ENCODE data around the gene S1PR2. TPM values are rescaled to one million over a fixed set of nuclear protein-coding genes. Genes with fewer than 3 reads are reported as not detected.
"Not testable (repeated sequence)": the region's sequence is repeated elsewhere in the genome, so short reads cannot be mapped to it uniquely, and the experiment has no call there.

Gene S1PR2
- total RNA-seq, 1 experiment from 2014 or later: 3.0 TPM

DNA sequence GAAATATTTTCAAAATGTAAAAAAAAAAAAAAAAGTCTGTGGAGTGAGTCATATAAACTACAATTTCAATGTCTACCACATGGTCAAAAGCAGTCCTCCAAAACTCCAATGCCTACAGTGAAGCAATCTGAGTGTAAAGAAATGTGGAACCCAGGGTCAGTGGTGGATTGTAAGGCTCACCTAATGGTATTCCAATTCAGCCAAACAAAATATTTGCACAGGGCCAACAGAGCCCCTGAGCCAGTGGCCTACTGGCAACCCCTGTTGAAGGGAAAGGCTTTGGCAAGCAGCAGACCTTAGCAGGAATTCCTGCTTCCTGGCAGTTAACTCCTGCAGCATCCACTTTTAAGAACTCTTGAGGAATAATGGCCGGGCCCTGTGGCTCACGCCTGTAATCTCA, 39.8 kb downstream of the S1PR2 start:
- DNase-seq (ENCODE audit: low spot score): no peak

- no peak for DNase-seq (ENCODE audit: low spot score)
Observed at GRCh38 chr19:10190026-10190425, 41.1 kb downstream of the S1PR2 start.

DNA sequence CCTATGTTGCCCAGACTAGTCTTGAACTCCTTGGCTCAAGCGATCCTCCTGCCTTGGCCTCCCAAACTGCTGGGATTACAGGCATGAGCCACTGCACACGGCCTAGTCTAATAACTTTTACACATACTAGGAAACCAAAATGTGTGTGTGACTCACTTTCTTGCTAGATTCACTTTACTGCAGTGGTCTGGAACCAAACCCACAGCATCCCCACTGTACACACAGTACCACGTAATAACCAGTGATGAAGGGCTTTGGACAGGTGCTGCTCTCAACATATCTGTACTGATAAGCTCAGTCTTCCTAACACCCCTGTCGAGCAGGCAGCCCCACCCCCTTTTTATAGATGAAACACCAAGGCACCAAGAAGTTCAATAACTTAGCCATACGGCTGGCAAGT, 41.5 kb downstream of the S1PR2 start:
- no peak for DNase-seq (ENCODE audit: low spot score)

- no peak for DNase-seq (ENCODE audit: low spot score)
Observed at GRCh38 chr19:10187315-10187714, 43.8 kb downstream of the S1PR2 start.

DNA sequence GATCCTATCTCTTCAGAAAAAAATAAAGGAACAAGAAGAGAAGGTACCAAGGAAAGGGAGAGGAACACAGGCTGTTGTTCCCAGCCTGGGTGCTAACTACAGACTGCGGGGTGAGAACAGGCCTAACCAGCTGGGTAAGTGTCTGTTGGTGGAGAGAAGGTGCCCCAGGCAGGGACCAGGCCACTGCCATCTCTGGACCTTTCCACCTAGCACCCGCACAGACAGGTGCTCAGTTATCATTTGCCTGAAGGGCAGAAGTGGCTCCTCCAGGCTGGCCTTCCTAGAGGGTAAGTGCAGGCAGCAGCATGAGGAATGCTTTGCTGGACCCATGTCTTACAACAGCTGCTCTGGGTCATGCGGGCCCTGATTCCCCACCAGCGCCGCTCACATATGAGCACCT, 46.5 kb downstream of the S1PR2 start:
- DNase-seq (ENCODE audit: low spot score): no peak

DNA sequence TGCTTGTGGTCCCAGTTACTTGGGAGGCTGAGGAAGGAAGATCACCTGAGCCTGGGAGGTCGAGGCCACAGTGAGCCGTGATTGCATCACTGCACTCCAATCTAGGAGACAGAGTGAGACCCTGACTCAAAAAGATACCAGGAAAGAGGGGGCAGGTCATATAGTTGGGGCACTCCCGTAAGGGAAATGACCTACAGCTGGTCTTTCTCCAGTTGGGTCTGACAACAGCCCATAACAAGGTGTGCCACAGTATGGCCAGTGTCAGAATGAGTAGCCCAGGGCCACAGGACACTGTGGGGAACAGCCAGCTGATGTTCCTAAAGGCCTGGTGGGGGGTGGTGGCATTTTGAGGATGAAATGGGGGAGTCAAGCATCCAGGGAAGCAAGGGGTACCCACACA, 47.2 kb downstream of the S1PR2 start:
- DNase-seq (ENCODE audit: low spot score): no peak

- DNase-seq (ENCODE audit: low spot score): no peak
Observed at GRCh38 chr19:10182847-10183246, 48.3 kb downstream of the S1PR2 start.

- DNase-seq (ENCODE audit: low spot score): no peak
Observed at GRCh38 chr19:10182076-10182475, 49.1 kb downstream of the S1PR2 start.

DNA sequence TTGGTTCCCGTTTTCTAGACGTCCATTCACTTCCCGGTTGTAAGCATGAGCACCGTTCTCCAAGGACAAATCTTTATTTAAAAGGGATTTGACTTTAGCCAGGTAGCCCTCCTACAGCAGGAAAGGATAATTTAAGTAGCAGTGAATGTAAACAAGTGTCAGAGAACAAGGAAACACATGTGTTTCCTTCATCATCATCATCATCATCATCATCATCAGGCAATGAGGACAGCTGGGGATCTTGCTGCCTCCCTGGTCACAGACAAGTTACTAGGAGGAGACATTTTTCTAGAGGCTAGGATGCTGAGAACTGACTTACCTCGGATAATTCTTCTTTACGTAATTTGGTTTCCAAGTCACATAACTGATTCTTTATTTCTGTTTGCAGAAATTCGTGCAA, 50.7 kb downstream of the S1PR2 start:
- no peak for DNase-seq (ENCODE audit: low spot score)

- not testable (repeated sequence) for DNase-seq (ENCODE audit: low spot score)
Observed at GRCh38 chr19:10180024-10180423, 51.1 kb downstream of the S1PR2 start.

- DNase-seq (ENCODE audit: low spot score): no peak
Observed at GRCh38 chr19:10173527-10173926, 57.6 kb downstream of the S1PR2 start.

Other genes with a start within 250 kb of the S1PR2 start
- 0.14 TPM in 1 of 2 replicates, not detected in the other for gene COL5A3, start 220.8 kb downstream of the S1PR2 start, total RNA-seq (2014; rRNA removed; shearing (Covaris generic))
- not detected in 2 replicates for gene RDH8, start 217.8 kb downstream of the S1PR2 start, total RNA-seq (2014; rRNA removed; shearing (Covaris generic))
- 20.7 and 25.6 TPM in 2 replicates for gene SHFL, start 145.0 kb downstream of the S1PR2 start, total RNA-seq (2014; rRNA removed; shearing (Covaris generic))
- gene ANGPTL6, start 128.7 kb downstream of the S1PR2 start, total RNA-seq (2014; rRNA removed; shearing (Covaris generic)): 0.27 TPM in 1 of 2 replicates, not detected in the other
- 20.1 and 26.1 TPM in 2 replicates for gene PPAN, start 125.0 kb downstream of the S1PR2 start, total RNA-seq (2014; rRNA removed; shearing (Covaris generic))
- gene P2RY11, start 119.6 kb downstream of the S1PR2 start, total RNA-seq (2014; rRNA removed; shearing (Covaris generic)): 0.79 and 0.92 TPM in 2 replicates
- gene EIF3G, start 111.4 kb downstream of the S1PR2 start, total RNA-seq (2014; rRNA removed; shearing (Covaris generic)): 299 and 319 TPM in 2 replicates
- 56.5 and 102 TPM in 2 replicates for gene DNMT1, start 36.4 kb downstream of the S1PR2 start, total RNA-seq (2014; rRNA removed; shearing (Covaris generic))
- 54.6 and 59.5 TPM in 2 replicates for gene MRPL4, start 20.9 kb upstream of the S1PR2 start, total RNA-seq (2014; rRNA removed; shearing (Covaris generic))
- gene ICAM1, start 39.8 kb upstream of the S1PR2 start, total RNA-seq (2014; rRNA removed; shearing (Covaris generic)): 0.06 and 0.12 TPM in 2 replicates
- 0.15 TPM in 1 of 2 replicates, not detected in the other for gene ICAM4, start 55.6 kb upstream of the S1PR2 start, total RNA-seq (2014; rRNA removed; shearing (Covaris generic))
- gene ICAM5, start 58.6 kb upstream of the S1PR2 start, total RNA-seq (2014; rRNA removed; shearing (Covaris generic)): 0.87 and 1.5 TPM in 2 replicates
- 0.18 and 1.8 TPM in 2 replicates for gene ZGLP1, start 78.5 kb upstream of the S1PR2 start, total RNA-seq (2014; rRNA removed; shearing (Covaris generic))
- gene FDX2, start 84.7 kb upstream of the S1PR2 start, total RNA-seq (2014; rRNA removed; shearing (Covaris generic)): 23.6 and 40.0 TPM in 2 replicates
- 7.1 and 8.2 TPM in 2 replicates for gene RAVER1, start 102.2 kb upstream of the S1PR2 start, total RNA-seq (2014; rRNA removed; shearing (Covaris generic))
- gene ICAM3, start 108.3 kb upstream of the S1PR2 start, total RNA-seq (2014; rRNA removed; shearing (Covaris generic)): 7.3 and 11.2 TPM in 2 replicates
- 28.2 and 37.1 TPM in 2 replicates for gene TYK2, start 149.2 kb upstream of the S1PR2 start, total RNA-seq (2014; rRNA removed; shearing (Covaris generic))
- gene CDC37, start 172.2 kb upstream of the S1PR2 start, total RNA-seq (2014; rRNA removed; shearing (Covaris generic)): 105 and 132 TPM in 2 replicates
- 1.0 and 1.1 TPM in 2 replicates for gene PDE4A, start 189.2 kb upstream of the S1PR2 start, total RNA-seq (2014; rRNA removed; shearing (Covaris generic))

Measured in H4 (cell line).